DMS153 (cell line): ENCODE results near the gene GRM1.

Source experiments
- DNase-seq: peaks from one replicate; lab custom pipeline; 2025; lab: John Stamatoyannopoulos, UW

The GRM1 gene

GRCh38 chr6:146335336-146335735, 306.5 kb downstream of the GRM1 start:
- DNase-seq, result no peak

GRCh38 chr6:146336191-146336590, 307.3 kb downstream of the GRM1 start:
- no peak for DNase-seq

GRCh38 chr6:146337376-146337775, 308.5 kb downstream of the GRM1 start:
- no peak for DNase-seq

- no peak for DNase-seq
These were observed 310.9 kb downstream of the GRM1 start for GRCh38 chr6:146339716-146340115.

- no peak for DNase-seq
These were observed 312.8 kb downstream of the GRM1 start for GRCh38 chr6:146341493-146342230.

GRCh38 chr6:146345598-146345997, 316.7 kb downstream of the GRM1 start:
- DNase-seq, result no peak

- no peak for DNase-seq
These were observed 318.2 kb downstream of the GRM1 start for GRCh38 chr6:146347090-146347489.

- DNase-seq, result no peak
These were observed 318.8 kb downstream of the GRM1 start for GRCh38 chr6:146347690-146348089.

- DNase-seq, result no peak
These were observed 322.2 kb downstream of the GRM1 start for GRCh38 chr6:146351018-146351417.

GRCh38 chr6:146352163-146352562, 323.3 kb downstream of the GRM1 start:
- no peak for DNase-seq

GRCh38 chr6:146354451-146354850, 325.6 kb downstream of the GRM1 start:
- no peak for DNase-seq

GRCh38 chr6:146355521-146356100, 326.7 kb downstream of the GRM1 start:
- no peak for DNase-seq

- DNase-seq, result no peak
These were observed 328.9 kb downstream of the GRM1 start for GRCh38 chr6:146357578-146358430.

- no peak for DNase-seq
These were observed 329.7 kb downstream of the GRM1 start for GRCh38 chr6:146358431-146359046.

- no peak for DNase-seq
These were observed 330.3 kb downstream of the GRM1 start for GRCh38 chr6:146359131-146359530.

- no peak for DNase-seq
These were observed 332.5 kb downstream of the GRM1 start for GRCh38 chr6:146361128-146361924.

- DNase-seq, result no peak
These were observed 335.2 kb downstream of the GRM1 start for GRCh38 chr6:146363838-146364607.

GRCh38 chr6:146364816-146365594, 336.1 kb downstream of the GRM1 start:
- DNase-seq, result no peak

- no peak for DNase-seq
These were observed 338.2 kb downstream of the GRM1 start for GRCh38 chr6:146367061-146367460.

GRCh38 chr6:146369866-146370265, 341.0 kb downstream of the GRM1 start:
- no peak for DNase-seq
